Hematopoietic multipotent progenitor cell treated with erythropoietin and hydrocortisone succinate and interleukin-3 and kit ligand, for 4 days (in vitro differentiated cells): Measurements from ENCODE around the gene PUM2.
A peak's percentile ranks its signal among the peaks of the same experiment; 100 is the strongest.
"Not testable (repeated sequence)": the region's sequence is repeated elsewhere in the genome, so short reads cannot be mapped to it uniquely, and the experiment has no call there.

ENCODE experiments used
- DNase-seq: peaks from one replicate; pipeline ENCODE4 v3.0.0-alpha.2; 2015

Gene PUM2

DNA sequence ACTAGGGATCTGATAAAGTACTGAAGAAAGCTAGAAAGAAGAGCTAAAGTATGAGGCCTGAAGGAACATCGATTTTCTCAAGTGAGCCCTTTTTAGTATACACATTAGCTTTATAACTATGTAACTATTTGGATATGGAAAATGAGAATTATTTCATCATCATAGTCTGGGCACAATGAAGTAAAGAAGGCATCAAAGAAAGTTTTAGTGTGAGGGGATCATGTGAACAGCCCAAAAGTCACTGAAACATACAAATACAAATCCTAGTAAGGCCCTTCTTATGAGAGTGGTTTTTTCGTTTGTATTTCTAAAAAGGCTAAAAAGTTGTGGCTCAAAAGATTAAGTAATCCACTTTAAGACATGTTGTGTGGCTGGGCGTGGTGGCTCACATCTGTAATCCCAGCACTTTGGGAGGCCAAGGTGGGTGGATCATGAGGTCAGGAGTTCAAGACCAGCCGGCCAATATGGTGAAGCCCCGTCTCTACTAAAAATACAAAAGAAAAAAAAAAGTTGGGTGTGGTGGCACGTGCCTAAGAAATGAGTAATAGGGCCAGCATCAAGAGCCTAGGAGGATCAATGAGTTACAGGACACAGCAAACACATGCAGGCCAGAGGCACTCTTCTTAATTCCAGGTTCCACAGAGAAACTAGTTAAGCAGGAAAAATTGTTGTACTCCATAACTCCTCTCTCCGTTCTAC, 61.9 kb downstream of the PUM2 start:
- DNase-seq = no peak

DNA sequence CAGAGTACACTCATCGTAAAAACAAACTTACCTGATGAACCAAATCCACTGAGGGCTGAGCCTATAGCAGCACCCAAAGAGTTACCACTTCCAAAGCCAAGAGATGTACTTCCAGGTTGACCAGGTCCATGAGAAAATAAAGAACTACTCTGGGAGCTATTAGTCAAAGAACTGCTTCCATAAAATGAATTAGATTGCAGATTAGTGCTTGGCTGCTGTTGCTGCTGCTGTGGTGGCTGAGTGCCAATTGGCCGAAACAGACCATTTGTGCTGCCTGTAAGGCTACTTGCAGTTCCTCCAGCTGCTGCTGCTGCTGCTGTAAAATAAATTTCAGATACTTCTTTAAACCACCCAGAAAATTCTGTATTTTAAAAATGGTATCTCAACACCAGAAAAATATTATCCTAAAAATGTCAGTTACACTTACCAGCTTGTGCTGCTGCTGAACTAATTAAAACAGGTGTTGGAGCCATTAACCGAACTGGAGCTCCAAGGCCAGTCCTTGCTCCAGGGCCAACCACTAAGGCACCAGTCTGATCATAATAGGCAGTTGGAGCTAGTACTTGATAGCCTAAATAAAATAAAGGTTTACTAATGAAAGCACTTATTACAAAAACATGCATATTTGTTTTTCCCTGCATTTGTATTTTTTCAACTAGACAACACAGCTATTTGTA, 67.6 kb downstream of the PUM2 start:
- DNase-seq = peak; percentile 16

DNA sequence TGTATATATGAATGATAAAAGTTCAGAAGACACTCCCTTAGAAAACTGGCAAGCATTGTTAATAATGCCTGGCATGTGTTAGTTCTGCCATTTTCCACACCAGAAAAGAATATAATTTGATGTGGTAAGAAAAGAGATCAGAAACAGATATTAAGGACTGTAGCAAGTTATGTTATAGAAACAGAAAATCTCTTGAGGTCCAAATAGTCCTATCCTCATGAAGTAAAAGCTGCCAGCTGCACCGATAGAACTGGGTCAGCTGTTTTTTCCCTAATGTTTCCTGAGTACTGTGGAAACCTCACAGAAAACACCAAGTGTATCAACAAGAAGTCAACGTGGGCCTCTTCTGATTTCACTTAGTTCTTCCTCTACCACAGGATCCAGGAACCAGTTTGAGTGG, 68.8 kb downstream of the PUM2 start:
- no peak for DNase-seq

DNA sequence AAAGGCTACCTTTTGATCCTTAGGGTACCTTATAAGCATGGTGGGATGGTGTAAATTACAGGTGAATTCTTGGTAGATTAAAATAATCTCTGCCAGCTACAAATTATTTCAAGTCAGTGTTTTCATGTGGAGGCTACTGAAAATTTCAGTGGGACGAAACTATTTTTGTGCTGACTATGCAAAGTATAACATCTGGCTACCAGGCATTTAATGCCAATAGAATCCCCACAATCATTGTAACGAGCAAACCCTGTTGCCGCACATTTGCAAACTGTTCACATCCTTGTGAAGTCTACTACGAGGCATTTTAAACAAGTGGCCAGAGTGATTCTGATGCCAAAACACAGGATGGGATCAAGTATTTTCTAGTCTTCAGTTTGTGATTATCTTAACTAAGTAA, 77.6 kb downstream of the PUM2 start:
- DNase-seq = no peak

DNA sequence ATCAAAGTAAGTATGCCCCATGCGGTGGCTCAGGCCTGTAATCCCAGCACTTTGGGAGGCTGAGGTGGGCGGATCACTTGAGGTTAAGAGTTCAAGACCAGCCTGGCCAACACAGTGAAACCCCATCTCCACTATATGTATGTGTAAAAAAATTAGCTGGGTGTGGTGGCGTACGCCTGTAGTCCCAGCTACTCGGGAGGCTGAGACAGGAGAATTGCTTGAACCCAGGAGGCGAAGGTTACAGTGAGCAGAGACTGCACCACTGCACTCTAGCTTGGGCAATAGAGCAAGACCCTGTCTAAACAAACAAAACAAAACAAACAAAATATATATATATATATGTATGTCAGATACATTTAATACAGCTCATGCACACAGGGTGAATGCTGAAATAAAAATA, 82.3 kb downstream of the PUM2 start:
- not testable (repeated sequence) for DNase-seq

DNA sequence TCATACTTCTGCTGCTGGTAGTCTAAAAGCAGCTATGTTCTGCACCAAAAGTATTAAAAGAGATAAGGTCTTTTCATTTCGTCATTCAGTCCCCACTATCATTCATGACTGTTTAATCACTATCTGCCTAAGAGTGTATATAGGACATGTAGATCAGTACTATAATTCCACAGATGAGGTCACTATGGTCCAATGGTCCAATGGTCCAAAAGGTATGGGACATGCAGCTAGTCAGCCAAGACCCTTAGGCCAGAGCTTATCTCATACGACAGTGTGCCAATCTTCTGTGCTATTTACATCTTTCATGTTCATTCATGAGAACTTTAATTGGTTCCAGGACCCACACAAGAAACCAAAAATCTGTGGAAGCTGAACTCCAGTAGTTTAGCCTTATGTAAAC, 83.1 kb downstream of the PUM2 start:
- no peak for DNase-seq

DNA sequence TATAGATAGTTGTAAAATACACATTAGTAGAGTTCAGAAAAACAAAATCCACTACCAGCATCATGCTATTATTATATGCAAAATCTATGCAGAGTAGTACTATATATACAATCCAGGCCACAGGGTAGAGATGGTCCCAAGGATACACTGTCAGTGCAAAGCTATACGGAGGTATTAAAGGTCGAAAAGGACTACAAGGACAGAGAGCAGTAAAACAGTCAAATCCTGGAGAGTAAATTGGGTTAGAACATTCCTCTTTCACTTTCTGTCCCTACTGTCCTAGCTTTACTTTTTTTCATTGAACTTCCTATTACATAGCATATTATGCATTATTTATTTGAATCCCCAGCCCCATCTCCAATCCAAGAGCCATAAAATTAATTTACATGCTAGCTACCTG, 86.0 kb downstream of the PUM2 start:
- DNase-seq = no peak

DNA sequence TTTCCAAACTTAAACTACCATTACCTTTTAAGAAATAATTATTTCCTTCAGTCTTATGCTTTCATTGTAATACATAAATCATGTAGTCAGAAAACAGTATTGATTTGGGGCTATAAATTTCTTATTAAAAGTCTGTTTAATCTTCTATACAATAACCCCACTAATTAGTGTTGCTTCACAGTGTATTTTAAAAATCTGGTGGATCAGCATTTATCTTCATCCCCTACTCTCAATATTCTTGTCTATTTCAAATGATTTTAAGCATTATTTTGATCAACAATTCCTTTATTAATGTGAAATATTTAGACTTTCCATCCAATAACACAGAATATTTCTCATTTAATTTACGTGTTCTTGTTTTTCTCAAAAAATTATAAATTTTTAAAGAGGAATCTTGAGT, 93.2 kb downstream of the PUM2 start:
- no peak for DNase-seq

DNA sequence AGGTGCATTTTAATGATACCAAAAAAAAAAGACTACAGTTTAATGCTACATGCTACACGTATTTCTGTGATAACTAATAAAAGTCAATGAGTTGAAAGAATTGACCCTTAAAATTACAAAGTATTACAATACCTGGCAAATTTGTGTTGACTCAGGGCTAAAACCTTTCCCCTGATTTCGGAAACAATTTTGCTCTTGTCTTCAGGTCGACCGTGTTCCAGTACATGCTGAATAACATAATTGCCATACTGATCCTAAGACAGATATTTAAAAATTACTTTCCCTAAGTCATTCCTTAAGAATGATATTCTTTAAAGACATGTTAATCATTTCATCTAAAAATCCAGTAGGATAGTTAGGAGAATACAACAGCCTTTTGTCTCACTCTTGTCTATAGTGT, 95.9 kb downstream of the PUM2 start:
- DNase-seq = no peak

DNA sequence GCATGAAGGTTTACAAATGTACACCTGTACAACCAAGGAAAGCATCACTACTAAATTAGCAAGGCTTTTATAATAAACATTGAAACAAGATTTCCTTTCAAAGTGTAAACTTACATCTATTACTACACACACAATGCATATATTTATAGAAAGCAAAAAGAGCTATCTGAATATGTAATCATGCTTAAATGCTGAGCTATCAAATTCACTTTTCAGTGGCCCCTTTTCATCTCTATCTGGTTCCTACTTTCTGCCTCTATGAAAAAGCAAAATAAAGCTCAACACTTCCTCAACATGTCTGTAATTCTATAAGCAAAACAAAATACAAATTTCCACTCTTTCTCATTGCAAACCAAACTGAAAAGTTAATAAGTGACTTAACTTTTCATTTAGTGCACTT, 100.2 kb downstream of the PUM2 start:
- DNase-seq = no peak

DNA sequence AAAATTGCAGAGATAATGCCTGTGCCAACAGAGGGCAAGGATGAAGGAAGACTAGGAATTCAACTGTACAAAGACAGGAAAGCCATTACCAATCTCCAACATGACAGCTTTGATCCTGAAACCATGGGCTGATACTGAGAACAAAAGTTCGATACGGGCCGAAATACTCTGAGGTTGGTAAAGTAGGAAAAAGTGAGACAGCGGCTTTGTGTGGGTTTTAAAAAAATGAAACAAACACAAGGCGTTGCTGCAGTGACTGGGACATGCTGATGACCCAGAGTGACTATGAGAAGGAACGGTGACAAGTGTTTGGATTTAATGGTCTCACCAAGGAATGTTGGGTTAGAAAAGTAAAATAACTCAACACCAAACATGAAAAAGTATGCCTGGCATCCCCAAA, 101.5 kb downstream of the PUM2 start:
- no peak for DNase-seq

DNA sequence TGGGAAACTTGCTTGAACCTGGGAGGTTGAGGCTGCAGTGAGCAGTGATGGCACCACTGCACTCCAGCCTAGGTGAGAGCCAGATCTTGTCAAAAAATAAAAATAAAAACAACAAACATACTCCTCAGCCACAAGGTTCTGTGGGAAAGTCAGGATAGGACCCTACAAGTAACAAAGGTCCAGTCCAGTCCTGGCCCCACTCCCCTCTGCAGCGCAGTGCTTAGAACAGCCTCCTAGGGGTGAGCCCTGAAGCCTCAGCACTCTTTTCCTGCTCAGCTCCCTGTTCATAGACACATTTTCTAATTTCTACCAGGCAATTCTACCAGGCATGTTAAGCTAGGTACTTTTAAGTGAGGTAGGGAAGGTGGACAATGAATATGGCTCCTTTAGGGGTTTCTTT, 103.6 kb downstream of the PUM2 start:
- DNase-seq = no peak

DNA sequence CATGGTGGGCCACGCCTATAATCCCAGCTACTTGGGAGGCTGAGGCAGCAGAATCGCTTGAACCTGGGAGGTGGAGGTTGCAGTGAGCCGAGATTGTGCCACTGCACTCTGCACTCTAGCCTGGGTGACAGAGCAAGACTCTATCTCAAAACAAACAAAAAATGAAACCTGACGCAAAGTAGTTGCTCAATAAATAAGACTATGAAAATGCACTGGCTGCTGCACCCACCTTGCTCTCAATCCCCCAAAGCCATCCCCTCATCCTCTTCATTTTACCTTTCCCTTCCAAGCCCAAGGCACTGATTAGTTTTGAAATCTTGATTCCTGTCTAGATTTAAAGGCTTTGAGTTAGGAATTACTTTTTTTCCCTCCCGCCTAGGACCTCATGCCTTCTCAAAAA, 107.0 kb downstream of the PUM2 start:
- DNase-seq = not testable (repeated sequence)

DNA sequence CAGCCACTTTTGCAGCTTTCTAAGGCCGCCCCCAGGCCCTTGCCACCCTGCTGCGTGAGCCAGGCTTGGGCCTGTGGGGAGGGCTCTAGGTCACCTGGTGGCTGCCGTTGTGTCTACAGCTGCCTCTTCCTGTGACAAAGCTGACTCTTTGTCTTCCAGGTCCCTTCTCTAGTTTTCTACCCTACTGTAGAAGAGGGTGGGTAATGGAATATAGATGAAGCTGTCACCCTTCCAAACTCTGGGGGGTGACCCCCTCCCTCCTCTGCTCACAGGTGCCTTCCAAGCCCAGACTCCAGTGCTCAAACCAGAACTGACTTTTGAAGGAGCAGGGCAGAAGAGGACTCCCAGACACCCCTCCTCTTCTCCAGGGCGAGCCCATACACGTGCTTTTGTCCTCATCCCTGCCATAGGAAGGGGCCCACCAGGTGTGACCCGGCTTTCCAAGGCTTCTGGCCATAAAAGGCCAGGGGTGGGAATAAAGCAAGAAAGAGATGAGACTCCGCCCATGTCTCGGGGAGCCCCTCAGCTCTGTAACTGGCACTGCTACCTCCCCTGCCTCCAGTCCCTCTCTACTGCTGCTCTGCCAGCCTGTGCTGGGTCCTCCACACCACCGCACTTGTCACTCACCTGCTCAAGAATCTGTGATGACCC, 107.8 kb downstream of the PUM2 start:
- peak; percentile 35 for DNase-seq

DNA sequence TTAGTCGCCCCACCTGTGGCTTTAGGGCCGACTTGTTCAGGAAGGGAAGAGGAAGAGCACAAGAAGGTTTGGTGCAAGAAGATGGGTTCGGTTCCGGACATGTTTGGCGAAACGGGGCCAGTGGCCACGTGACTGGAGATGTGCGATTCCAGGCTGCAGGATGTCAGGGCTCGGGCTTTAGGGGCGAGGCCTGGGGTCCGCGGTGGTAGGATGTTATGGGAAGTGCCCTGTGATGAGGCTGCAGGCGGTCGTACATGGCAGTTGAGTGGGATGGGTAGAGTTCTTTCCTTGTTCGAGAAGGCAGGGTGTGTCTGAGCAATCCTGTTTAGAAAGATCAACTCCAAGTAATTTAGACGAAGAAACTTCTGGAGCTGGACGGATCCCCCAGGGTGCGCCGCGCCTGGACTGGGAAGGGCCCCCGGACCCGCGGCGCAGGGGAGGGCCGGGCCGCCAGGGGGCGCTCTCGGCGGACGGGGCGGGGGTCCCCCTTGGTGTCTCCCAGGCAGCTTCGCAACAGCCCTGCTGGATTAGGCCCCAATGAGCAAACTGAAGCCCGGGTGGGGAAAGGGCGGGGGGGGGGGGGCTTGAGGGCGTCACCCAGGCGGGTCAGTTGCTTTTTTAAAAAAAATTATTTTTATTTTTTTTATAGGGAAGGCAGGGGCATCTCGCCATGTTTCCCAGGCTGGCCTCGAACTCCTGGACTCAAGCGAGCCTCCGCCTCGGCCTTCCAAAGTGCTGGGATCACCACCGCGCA, 108.5 kb downstream of the PUM2 start:
- DNase-seq = peak; percentile 46

DNA sequence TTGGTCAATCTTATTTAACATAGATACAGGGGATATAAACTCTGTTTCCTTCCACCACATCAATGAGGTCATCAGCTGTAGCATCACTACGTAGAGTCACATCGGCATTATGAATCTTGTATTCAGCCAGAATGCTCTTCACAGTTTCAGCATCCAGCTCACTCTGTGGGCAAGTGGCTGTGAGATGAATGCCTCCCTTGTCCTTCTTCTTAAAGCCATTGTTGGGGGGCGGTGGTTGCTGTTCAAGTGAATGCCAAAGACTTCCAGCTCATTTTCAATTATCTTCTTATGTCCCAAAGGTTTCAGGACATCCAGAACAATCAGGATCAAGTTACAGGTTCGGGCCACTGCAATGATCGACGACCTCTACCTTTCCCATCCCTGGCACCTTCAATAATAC, 110.4 kb downstream of the PUM2 start:
- not testable (repeated sequence) for DNase-seq

DNA sequence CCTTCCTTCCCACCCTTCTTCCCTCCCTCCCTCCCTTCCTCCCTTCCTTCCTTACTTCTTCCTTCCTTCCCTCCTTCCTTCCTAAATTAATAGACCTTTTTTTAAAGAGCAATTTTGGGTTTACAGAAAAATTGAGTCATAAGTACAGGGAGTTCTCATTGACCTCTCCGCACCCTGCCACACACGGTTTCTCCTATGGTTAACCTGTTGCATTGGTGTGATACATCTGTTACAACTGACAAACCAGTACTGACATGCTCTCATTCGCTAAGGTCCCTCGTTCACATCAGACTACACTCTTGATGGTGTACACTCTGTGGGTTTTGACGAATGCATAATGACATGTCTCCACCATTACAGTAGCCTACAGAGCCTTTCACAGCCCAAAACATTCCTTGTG, 114.1 kb downstream of the PUM2 start:
- DNase-seq = no peak

DNA sequence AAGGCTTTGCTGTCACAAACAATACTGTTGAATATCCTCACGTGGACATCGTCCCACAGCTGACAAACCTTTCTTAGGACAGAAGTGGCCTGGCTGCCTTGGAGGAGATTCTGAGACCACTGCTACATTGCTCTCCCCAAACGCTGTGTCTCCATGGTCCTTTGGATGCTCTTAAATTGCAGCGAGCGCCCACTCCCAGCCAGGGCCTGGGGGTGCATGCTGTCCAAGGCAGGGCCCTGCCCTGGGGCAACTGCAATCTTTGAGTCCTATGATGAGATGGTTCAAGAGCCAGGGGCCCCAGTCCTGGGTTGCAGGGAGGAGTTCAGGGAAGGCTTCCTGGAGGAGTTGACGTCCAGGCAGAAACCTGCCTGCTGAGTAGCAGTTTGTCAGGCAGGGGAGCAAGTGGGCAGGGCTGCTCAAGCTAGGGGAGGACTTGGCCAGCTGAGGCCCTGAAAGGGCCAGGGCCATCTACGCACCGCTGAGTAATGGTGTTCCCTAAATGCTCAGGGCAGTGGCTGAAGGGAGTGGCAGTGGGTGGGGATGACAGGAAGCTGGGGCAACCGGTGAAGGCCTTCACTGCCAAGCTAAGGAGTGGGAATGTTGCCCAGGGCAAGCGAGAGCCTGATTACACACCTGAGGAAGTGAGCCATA, 114.9 kb downstream of the PUM2 start:
- DNase-seq = no peak

DNA sequence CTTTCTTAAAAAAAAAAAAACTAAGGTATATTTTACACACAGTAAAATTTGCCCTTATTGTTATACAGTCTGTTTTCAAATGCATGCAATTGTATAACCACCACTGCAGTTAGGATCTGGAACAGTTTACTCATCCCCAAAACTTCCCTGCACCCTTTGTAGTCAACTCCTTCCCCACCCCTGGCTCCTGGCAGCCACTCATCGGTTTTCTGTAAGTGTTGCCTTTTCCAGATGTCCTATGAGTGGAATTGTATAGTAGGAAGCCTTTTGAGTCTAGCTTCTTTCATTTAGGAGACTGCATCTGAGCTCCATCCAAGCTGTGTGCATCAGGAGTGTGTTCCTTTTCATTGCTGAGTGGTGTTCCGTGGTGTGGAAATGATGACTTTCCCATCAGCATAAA, 116.0 kb downstream of the PUM2 start:
- not testable (repeated sequence) for DNase-seq

DNA sequence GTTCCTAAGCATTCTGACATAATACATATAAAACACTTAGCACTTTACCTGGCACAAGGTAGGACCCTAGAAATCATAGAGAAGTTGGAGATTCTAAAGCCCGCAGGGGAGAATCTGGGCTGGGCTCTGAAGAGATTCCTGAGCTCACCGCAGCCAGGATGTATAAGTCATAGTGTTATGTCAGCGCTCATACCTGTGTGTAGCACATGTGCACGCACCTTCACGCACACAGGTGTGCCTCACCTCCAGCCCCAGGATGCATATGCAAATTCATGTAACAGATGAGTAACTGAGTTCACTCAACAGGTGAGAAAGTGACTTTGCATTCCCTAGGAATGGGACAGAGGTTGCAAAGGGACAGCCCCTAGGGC, 117.8 kb downstream of the PUM2 start:
- DNase-seq = no peak

DNA sequence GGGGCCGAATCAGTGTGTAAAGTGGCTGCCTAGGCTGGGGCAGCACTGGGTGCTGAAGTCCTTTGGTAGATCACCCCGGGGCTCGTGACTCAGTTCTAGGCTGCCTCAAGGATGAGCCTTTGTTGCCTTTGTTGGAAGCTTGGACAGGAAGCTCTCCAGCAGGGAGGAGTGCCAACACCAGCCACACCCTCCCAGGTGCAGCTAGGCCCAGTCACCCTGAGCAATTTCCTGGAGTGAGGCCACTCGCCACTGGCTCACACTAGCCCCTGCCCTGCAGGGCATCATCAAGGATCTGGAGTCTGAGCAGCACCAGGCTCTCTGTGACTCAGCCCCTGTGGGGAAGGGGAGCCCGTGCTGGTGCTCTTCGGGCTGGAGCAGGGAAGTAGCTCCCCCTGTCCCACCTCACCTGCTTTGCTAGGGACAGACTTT, 119.0 kb downstream of the PUM2 start:
- no peak for DNase-seq

DNA sequence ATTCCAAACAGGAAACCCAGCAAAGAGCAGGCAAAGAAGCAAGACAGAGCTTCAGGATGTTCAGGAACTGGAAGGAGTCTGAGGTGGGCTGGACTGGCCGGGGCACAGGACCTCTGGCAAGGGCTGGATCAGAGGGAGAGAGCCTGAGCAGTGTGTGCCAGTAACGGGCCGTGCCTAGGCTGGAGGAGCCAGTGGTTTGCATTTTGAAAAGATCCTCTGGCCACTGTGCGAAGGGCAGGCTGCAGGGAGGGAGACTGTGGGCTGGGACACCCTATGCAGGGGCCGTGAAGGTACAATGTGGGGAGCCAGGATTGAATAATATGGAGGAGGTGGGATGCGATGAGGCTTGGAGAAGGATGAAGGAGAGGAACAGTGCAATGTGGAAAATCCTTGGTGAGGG, 119.5 kb downstream of the PUM2 start:
- no peak for DNase-seq

DNA sequence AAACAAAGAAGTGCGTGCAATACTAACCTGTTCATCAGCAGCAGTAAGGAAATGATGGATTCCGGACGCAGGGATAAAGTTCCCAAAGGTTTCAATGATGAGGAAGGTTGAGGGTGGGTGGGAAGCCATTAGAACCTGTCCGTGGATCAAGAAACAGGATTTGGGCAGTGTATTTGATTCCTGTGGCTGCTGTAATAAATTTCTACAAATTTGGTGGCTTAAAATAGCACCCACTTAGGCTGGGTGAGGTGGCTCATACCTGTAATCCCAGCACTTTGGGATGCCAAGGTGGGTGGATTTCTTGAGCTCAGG, 120.6 kb downstream of the PUM2 start:
- DNase-seq = no peak
